Thymus (tissue), 14 donors: Measurements from ENCODE around the gene STYXL1. TPM values are rescaled to one million over a fixed set of nuclear protein-coding genes. Genes with fewer than 3 reads are reported as not detected.
"Not testable (repeated sequence)": the region's sequence is repeated elsewhere in the genome, so short reads cannot be mapped to it uniquely, and the experiment has no call there.

Experiments
- DNase-seq, 9 donors: peaks; one replicate each; pipeline ENCODE4 v3.0.0-alpha.2; 2013; ENCODE audit warnings: low spot score in 9 of 9, low read depth in 6 of 9, missing footprints in 1 of 9
- H3K27ac ChIP-seq, 2 donors: one replicate each; pipeline ENCODE4 v1.5.1; 2013; ENCODE audit warnings: control low read depth in 1 of 2, low read depth in 1 of 2, low read length in 1 of 2, mild to moderate bottlenecking in 1 of 2, moderate library complexity in 1 of 2
- H3K27me3 ChIP-seq, 2 donors: one replicate each; pipeline ENCODE4 v1.5.1; 2013; ENCODE audit warnings: low read length in 1 of 2; ENCODE audit not compliant: control insufficient read depth in 2 of 2, insufficient read depth in 1 of 2
- H3K36me3 ChIP-seq, 2 donors: one replicate each; pipeline ENCODE4 v1.5.1; 2013; ENCODE audit warnings: low read length in 1 of 2, mild to moderate bottlenecking in 1 of 2, moderate library complexity in 1 of 2; ENCODE audit not compliant: control insufficient read depth in 2 of 2, insufficient read depth in 2 of 2
- H3K4me1 ChIP-seq, 2 donors: one replicate each; pipeline ENCODE4 v1.5.1; 2013; ENCODE audit warnings: low read length in 2 of 2; ENCODE audit not compliant: control insufficient read depth in 2 of 2, insufficient read depth in 2 of 2
- H3K4me3 ChIP-seq, 2 donors: one replicate each; pipeline ENCODE4 v1.5.1; 2013; ENCODE audit warnings: low read length in 2 of 2, control low read depth in 1 of 2, mild to moderate bottlenecking in 1 of 2
- H3K9me3 ChIP-seq, 2 donors: one replicate each; pipeline ENCODE4 v1.5.1; 2013; ENCODE audit warnings: low read length in 1 of 2, mild to moderate bottlenecking in 1 of 2; ENCODE audit not compliant: control insufficient read depth in 2 of 2, insufficient read depth in 1 of 2
- WGBS: extraction: QIAGEN DNeasy Blood & Tissue Kit; methylation state at CpG from one replicate; pipeline ENCODE4 v1.1.7; 2013; 5-methylcytosine and 5-hydroxymethylcytosine counted together
- long read RNA-seq, 10 donors: transcript quantifications; one replicate each; lab custom pipeline, GENCODE V29; 2026
- polyA plus RNA-seq: library from polyadenylated mRNA; stranded (reverse); fragments of 200-250 nt; gene quantifications from one replicate; pipeline ENCODE4 v1.2.3, GENCODE V29; 2013
- total RNA-seq: library from RNA; stranded (reverse); fragments of 120-200 nt; gene quantifications from one replicate; pipeline ENCODE4 v1.2.4, GENCODE V29; 2013
- donor health status: healthy.

Gene STYXL1, protein sequence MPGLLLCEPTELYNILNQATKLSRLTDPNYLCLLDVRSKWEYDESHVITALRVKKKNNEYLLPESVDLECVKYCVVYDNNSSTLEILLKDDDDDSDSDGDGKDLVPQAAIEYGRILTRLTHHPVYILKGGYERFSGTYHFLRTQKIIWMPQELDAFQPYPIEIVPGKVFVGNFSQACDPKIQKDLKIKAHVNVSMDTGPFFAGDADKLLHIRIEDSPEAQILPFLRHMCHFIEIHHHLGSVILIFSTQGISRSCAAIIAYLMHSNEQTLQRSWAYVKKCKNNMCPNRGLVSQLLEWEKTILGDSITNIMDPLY
- 36.9 TPM for total RNA-seq
- 55.9 TPM for polyA plus RNA-seq
- long read RNA-seq, donor 1: 0 reads
- long read RNA-seq, donor 2: 0 reads
- long read RNA-seq, donor 3, partial matches to known transcripts: 0 of 2 reads
- long read RNA-seq, donor 3, other reads (novel, unspliced or antisense): 0 of 2 reads
- long read RNA-seq, donor 4, partial matches to known transcripts: 189 of 308 reads
- long read RNA-seq, donor 4, other reads (novel, unspliced or antisense): 116 of 308 reads
- long read RNA-seq, donor 5, transcript STYXL1-206 (9 exons, 1,147 nt): major isoform, 5 of 425 reads
- long read RNA-seq, donor 5, partial matches to known transcripts: 254 of 425 reads
- long read RNA-seq, donor 5, other reads (novel, unspliced or antisense): 165 of 425 reads
- long read RNA-seq, donor 6: 0 reads
- long read RNA-seq, donor 7, partial matches to known transcripts: 375 of 401 reads
- long read RNA-seq, donor 7, other reads (novel, unspliced or antisense): 22 of 401 reads
- long read RNA-seq, donor 8, partial matches to known transcripts: 0 of 1 reads
- long read RNA-seq, donor 8, other reads (novel, unspliced or antisense): 0 of 1 reads
- long read RNA-seq, donor 9, partial matches to known transcripts: 0 of 3 reads
- long read RNA-seq, donor 9, other reads (novel, unspliced or antisense): 0 of 3 reads
- long read RNA-seq, donor 10, partial matches to known transcripts: 0 of 1 reads
- long read RNA-seq, donor 10, other reads (novel, unspliced or antisense): 0 of 1 reads

DNA sequence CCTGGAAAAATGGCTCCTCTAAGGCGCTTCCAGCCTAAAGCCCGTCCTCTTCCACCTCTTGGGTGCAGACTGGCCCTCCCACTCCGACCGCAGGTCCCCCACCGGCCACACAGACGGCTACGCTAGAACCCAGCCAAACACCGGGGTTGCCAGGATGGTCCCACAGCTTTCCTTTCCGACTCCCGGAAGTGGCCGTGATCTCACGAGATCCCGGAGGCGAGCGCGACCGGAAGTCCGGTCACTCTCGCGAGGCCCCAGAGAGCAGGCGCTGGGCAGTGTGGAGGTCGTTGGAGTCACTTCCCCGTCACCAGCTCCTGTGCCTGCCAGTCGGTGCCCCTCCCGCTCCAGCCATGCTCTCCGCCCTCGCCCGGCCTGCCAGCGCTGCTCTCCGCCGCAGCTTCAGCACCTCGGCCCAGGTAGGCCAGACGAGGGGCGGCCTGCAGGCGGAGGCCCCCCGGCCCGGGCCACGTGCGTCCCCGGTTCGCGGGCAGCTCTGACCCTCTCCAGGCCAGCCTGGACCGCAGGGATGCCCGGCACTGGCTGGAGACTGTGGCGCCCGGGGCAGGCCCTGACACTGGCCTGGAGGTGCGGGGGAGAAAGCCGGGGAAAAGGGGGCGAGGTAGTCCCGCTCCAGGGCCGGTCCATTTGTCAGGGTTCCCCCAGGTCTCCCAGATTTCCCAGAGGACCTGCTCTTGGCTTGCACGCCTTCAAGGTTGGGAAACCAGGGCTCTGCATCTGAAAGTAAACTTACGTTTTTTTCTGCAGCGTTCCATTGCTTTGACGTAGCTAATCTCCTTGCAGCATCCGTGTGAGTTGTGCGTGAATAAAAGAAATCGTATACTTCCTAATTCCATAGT, at the start of gene STYXL1, which contains the start of gene MDH2:
Gene STYXL1 (minus strand): TSS at position 190 of the 857 bp plus-strand sequence. CDS start 17,477 bp downstream, outside the sequence.
Gene MDH2 (plus strand): TSS at position 296 of the 857 bp plus-strand sequence. CDS start 55 bp downstream, at position 351.
- DNase-seq: peak; percentile 68 to 92 (median 83)
- under 1% methylated on average over 58 of the region's 58 CpGs for WGBS
- H3K9me3 ChIP-seq: peaks cover 0 to 9% of the 10 kb centered on the region in 2 donors
- no peaks in the 10 kb centered on the region for H3K27me3 ChIP-seq
- H3K4me3 ChIP-seq: peak within 1 kb of the TSS; percentile 81 to 99
- H3K4me1 ChIP-seq: peaks cover 0 to 22% of the 10 kb centered on the region in 2 donors
- H3K27ac ChIP-seq: peak within 1 kb of the TSS; percentile 86 to 92
- H3K36me3 ChIP-seq: peaks cover 0 to 11% of the 10 kb centered on the region in 2 donors

DNA sequence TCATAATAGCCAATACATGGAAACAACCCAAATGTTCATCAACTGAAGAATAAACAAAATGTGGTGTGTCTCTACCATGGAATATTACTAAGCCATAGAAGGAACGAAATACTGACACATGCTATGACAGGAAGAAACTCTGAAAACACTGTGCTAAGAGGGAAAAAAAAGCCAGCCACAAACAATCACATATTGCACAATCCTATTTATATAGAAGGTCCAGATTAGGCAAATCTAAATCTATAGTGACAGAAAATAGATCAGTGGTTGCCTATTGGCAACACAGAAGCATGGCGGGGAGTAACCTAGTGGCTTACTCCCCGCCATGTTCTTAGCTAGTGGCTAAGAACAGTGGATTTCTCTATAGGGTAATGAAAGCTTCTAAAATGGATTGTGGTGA, 48.1 kb upstream of the STYXL1 start:
- Histone ChIP-seq H3K27me3 (no peaks in the 10 kb centered on the region), H3K27ac (no peak overlapping the region)
- no peak for DNase-seq

GRCh38 chr7:76094326-76094725, 46.5 kb upstream of the STYXL1 start:
- H3K36me3 ChIP-seq, H3K4me3 ChIP-seq, DNase-seq, H3K27ac ChIP-seq, H3K4me1 ChIP-seq, H3K9me3 ChIP-seq, H3K27me3 ChIP-seq: not testable (repeated sequence)
- 96% methylated on average over 5 of the region's 5 CpGs for WGBS

More for the DNA sequence above, 48.1 kb upstream of the STYXL1 start:
- Histone ChIP-seq H3K36me3 (no peaks in the 10 kb centered on the region), H3K4me3 (no peak overlapping the region), H3K4me1 (no peaks in the 10 kb centered on the region), H3K9me3 (no peaks in the 10 kb centered on the region)
- 82% methylated on average over 3 of the region's 3 CpGs for WGBS

GRCh38 chr7:76093531-76093930, 45.7 kb upstream of the STYXL1 start:
- H3K4me3 ChIP-seq, H3K4me1 ChIP-seq, H3K27ac ChIP-seq, H3K9me3 ChIP-seq, DNase-seq, H3K36me3 ChIP-seq, H3K27me3 ChIP-seq: not testable (repeated sequence)
- WGBS: 95% methylated on average over 5 of the region's 5 CpGs

DNA sequence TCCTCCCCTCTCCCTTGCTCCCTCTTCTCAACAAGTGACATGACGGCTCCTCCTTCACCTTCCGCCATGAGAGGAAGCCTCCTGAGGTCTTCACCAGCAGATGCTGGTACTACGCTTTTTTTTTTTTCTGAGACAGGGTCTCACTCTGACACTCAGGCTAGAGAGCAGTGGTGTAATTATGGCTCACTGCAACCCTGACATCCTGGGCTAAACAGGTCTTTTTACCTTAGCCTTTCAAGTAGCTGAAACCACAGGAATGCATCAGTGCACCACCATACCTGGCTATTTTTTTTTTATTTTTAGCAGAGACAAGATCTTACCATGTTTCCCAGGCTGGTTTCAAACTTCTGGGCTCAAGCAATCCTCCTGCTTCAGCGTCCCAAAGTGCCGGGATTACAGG, 43.7 kb upstream of the STYXL1 start:
- 94% methylated on average over 5 of the region's 5 CpGs for WGBS

GRCh38 chr7:76089865-76090475, 42.2 kb upstream of the STYXL1 start:
- DNase-seq: no peak
- Histone ChIP-seq H3K27me3 (no peaks in the 10 kb centered on the region), H3K4me3 (no peak overlapping the region), H3K4me1 (no peaks in the 10 kb centered on the region), H3K36me3 (no peaks in the 10 kb centered on the region), H3K9me3 (no peaks in the 10 kb centered on the region), H3K27ac (no peak overlapping the region)
- WGBS: 87% methylated on average over 10 of the region's 10 CpGs

More for the DNA sequence above, 43.7 kb upstream of the STYXL1 start:
- Histone ChIP-seq H3K9me3 (no peaks in the 10 kb centered on the region), H3K27ac (no peak overlapping the region), H3K27me3 (no peaks in the 10 kb centered on the region), H3K36me3 (no peaks in the 10 kb centered on the region), H3K4me1 (no peaks in the 10 kb centered on the region), H3K4me3 (no peak overlapping the region)
- DNase-seq: no peak

DNA sequence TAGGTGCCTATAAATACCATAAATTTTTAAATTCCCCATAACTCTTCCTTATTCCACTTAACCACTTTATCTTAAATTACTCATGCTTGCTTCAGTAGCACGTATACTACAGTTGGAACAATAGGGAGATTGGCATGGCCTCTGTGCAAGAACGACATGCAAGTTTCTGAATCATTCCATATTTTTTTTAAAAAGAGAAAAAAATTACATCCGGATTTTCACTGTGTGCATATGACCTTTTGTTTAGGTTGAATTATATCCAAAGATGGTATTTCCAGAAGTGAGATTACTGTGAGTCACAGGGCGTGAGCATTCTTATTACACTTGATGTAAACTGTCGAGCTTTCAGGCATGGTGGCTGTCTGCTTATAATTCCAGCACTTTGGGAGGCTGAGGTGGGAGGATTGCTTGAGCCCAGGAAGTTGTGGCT, 39.6 kb upstream of the STYXL1 start:
- H3K27ac ChIP-seq, DNase-seq, H3K9me3 ChIP-seq, H3K4me1 ChIP-seq, H3K4me3 ChIP-seq, H3K36me3 ChIP-seq, H3K27me3 ChIP-seq: not testable (repeated sequence)
- WGBS: 85% methylated on average over 5 of the region's 5 CpGs

GRCh38 chr7:76086070-76086469, 38.3 kb upstream of the STYXL1 start:
- H3K36me3 ChIP-seq: no peaks in the 10 kb centered on the region
- H3K27me3 ChIP-seq: no peaks in the 10 kb centered on the region
- no peaks in the 10 kb centered on the region for H3K4me1 ChIP-seq
- 93% methylated on average over 4 of the region's 4 CpGs for WGBS
- H3K27ac ChIP-seq: no peak overlapping the region
- no peak for DNase-seq
- no peaks in the 10 kb centered on the region for H3K9me3 ChIP-seq
- no peak overlapping the region for H3K4me3 ChIP-seq
